Stimulated activated CD4-positive, alpha-beta T cell treated with anti-CD3 and anti-CD28 coated beads, Interleukin-4, amount 100 ng/mL, for 48 hours (primary cell): ENCODE results near the gene SLC6A18.

ENCODE experiments used
- DNase-seq, 2 donors: peaks; one replicate each; pipeline ENCODE4 v3.0.0-alpha.2; 2020; ENCODE audit warnings: low read depth in 2 of 2

The SLC6A18 gene

DNA sequence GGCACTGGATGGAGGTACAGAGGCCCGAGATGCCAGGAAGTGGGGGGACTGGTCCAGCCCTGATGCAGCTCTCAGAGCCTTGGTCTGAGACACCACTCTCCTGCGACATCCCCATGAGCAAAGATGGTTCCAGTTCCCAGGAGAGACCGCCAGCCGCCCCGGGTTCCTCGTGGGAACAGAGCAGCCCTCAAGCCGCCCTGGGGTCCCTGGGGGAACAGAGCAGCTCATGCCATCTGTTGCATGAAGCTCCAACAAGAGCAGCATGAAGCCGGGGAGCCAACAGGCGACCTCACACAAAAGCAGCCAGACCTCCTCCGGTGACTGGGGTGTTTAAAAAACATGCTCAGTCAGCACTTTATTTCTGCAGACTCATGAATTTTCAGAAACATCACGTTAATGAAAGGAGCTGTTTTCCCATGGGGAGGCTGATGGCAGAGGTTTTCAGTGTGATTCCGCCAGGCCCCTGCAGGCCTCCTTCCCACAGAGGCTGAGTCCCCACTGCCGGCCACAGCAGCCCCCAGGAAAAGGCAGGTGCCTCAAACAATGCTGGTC, 6.2 kb downstream of the SLC6A18 start:
- DNase-seq: no peak

DNA sequence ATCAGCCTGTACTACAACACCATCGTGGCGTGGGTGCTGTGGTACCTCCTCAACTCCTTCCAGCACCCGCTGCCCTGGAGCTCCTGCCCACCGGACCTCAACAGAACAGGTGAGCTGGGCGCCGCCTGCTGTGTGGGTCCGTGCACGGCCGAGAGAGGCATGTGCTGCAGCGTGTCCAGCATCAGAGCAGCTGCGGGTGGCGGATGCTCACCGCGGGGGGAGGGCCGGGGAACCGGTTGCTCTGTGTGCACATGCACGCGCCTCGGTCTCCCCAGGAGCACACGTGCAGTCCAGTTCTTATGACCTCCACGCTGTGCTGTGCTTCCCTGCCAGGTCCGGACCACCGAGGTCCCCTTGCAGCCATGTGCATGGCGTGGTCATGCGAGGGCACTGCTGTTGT, 7.6 kb downstream of the SLC6A18 start:
- DNase-seq: no peak

DNA sequence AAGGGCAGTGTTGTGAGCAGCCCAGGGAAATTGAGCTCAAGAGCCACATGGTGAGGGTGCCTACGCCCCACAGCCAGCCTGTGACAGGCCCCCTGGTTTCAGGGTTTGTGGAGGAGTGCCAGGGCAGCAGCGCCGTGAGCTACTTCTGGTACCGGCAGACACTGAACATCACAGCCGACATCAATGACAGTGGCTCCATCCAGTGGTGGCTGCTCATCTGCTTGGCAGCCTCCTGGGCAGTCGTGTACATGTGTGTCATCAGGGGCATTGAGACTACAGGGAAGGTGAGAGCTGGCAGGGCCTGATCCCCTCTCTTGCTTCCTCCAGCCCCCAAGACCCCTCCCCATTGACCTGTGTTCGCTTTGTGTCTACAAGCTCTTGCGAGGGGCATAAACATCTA, 10.2 kb downstream of the SLC6A18 start:
- DNase-seq: no peak

DNA sequence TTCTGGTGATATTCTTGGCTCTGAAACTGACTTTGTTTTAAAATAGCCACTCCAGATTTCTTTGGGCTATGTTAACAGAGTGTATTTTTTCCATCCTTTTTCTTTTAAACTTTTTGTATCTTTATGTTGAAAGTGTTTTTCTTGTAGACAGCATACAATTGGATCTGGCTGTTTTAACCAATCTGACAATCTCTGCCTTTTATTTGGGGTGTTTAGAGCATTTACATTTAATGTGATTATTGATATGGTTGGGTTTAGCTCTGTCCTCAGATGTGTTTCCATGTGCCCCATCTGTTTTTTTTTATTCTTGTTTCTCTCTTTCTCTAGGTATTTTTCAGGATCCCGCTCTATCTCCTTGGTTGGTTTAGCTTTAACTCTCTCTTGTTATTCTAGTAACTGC, 10.7 kb downstream of the SLC6A18 start:
- no peak for DNase-seq

DNA sequence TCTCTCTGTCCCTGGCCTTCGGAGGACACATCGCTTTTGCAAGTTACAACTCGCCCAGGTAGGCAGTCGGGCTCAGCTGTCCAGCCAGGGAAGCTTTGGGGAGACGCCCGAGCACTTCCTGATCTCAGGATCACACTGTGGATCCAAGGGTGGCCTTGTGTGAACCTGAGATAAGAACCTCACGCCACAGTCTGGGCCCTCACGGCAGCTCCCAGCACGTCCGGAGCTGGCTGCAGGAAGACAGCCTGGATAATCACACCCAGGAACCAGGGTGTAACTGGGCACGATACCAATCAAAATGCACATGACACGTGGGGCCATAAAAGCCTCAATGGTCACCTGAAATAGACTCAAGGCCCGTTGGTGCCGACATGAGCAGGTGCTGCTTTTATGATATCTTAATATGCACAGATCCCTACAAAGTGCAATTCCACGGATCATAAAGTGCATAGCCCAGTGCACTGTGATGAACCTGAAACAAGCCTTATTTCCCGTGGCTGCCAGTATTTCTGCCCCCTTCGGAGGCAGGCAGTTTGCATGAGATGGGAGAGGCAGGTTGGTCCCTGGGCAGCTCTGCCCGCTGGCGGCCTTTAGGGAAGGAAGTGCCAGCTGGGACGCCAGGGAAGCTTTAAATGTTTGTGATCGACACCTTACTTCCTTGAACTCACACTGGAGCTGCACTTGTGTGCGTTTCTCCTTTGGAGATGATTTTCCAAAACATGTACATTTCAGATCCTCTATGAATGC, 14.5 kb downstream of the SLC6A18 start:
- DNase-seq: no peak

DNA sequence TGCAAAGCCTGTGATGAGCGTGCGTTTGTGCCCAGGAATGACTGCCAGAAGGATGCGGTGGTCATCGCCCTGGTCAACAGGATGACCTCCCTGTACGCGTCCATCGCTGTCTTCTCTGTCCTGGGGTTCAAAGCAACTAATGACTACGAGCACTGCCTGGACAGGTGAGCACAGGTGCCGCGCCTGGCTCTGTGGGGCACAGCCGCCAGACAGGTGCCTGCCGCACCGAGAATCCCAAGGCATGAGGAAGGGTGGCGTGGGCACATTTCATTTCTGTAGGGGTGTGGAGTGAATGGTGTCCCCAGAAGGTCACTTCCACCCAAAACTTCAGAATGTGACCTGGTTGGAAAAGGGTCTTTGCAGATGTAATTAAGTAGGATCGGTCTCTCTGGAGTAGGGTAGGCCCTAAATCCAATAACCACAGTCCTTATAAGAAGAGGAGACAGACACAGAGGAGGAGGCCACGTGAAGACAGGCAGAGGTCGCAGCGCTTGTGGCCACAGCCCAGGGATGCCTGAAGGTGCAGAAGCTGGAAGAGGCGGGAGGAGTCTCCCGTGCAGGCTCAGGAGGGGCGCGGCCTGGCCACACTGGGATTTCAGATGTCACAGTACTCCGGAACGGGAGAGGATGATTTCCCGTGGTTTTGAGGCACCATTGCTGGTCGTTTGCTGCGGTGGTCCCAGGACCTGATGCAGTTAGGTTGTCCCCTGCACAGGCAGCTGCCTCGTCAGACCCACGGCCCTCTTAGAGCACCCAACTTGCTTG, 15.5 kb downstream of the SLC6A18 start:
- no peak for DNase-seq

DNA sequence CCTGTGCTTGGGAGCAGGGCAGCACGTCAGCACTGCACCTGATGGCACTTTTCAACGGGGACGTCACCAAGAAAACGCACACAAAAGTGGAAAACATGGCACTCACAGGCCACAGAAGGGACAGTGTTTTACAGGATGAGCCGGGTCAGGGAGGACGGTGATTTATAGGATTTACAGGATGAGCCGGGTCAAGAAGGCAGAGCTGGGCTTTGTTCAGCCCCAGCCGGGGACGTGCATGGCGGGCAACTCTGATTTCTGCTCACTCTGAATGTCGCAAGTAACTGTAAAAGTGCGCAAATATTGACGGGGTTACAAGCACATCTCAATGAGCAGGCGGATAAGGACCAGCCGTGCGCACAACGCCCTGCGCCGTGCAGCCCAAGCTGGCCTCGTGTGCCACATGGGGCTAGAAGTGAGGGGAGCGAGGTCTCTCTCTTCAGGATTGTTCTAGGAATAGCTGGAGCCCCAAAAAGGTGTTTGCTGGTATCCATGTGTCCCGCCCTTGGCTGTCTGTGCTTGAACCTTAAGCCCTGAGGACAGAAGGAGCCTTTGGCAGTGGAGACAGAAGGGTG, 16.4 kb downstream of the SLC6A18 start:
- no peak for DNase-seq

DNA sequence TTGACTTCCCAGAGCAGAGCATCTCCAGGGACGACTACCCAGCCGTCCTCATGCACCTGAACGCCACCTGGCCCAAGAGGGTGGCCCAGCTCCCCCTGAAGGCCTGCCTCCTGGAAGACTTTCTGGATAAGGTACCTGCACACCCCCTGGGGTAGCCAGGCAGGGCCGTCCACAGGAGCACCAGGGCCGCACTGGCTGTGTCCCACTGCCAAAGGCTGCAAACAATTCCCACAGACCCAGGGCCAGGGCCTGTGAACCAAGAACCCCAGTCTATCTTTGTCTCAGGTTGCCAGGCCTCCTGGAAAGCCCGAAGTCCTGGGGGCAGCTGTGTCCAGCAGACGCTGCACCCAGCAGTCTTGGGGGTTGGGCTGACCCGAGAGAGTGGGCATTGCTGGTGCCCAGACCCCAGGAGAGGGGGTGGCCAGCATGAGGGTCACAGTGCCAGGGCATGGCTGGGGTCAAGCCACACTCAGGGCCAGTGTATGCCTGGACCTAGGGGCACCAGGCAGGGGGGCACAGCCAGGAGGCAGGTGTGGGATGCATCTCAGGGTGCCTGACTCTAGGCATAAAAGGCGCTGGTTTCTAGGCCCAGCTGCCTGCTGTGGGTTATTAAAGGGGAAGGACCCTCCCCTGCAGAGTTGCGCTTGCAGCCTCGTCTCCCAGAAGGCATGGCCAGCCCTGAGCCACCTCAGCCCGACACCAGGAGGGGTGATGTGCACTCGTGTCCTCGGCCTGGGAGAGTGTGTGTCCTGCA, 17.7 kb downstream of the SLC6A18 start:
- DNase-seq: no peak

DNA sequence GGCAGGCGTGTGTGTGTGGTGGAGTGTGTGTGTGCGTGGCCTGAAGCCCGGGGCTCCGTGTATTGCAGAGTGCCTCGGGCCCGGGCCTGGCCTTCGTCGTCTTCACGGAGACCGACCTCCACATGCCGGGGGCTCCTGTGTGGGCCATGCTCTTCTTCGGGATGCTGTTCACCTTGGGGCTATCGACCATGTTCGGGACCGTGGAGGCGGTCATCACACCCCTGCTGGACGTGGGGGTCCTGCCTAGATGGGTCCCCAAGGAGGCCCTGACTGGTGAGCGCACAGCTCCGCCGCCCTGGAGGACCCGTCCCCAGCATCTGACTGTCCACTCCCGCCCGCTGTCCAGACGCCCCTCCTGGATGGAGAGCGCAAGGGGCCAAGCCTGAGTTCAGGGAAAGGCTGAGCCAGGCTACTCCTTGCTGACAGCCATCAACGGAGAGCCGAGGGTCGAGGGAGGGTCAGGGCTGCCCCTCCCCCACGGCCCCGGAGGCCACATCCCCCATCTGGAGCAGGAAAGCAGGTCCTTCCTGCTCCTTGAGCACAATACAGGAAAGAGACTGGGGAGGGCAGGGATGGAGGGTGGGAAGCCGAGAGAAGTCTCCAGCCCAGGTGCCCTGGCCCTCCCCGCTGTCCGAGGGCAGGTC, 18.4 kb downstream of the SLC6A18 start:
- DNase-seq: no peak

DNA sequence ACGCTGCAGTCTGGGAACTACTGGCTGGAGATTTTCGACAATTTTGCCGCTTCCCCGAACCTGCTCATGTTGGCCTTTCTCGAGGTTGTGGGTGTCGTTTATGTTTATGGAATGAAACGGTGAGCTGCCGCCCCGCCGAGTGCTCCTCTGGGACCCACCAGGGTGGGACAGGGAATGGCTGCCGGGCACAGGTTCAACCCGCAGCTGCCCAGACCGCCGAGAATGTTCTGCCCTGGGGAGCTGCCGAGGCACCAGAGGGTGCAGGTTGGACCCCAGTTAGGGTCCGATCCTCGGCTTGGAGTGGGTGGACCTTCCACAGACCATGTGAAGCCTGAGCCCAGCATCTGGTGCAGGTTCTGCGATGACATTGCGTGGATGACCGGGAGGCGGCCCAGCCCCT, 19.1 kb downstream of the SLC6A18 start:
- no peak for DNase-seq

DNA sequence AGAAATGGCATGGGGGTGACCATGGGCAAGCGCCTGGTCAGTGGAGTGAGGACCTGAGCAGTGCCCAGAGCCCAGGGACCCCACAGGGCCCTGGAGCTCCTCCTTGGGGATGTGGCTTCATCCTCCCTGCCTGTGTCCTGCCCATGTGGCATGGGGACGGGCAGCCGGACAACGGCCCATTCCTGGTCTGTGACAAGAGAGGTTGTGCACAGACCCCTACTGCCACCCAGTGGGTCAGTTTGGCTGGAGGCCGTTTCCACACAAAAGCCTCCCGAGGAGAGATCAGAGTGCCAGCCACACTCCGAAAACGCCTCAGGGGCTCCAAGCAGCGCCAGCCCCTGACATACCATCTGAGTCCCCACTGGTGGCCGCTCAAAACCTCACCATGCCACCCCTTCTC, 19.8 kb downstream of the SLC6A18 start:
- DNase-seq: no peak

DNA sequence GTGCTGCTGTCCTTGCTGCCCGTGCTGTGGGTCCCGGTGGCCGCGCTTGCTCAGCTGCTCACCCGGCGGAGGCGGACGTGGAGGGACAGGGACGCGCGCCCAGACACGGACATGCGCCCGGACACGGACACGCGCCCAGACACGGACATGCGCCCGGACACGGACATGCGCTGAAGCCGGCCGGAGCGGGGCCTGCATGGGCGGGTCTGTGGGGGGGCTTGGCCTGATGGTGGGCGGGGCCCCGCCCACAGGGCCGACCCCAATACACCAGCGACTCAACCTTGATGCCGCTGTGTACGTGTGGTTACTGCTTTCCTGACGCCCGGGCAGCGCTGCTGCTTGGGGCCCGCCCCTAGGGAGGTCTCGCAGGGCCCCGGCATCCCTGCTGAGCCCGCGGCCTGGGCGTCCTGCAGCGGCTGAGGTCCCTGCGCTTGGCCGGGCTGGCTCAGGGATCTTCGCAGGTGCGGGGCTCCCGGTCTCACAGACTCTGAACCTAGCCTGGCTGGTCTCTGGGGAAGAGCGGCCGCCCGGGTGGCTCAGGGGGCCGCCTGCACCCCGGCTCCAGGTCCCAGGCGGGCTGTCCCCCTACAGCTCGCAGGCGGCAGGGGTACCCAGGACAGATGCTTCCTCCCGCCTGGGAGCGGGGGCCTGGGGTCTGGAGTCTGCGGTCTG, 20.9 kb downstream of the SLC6A18 start:
- DNase-seq: no peak

DNA sequence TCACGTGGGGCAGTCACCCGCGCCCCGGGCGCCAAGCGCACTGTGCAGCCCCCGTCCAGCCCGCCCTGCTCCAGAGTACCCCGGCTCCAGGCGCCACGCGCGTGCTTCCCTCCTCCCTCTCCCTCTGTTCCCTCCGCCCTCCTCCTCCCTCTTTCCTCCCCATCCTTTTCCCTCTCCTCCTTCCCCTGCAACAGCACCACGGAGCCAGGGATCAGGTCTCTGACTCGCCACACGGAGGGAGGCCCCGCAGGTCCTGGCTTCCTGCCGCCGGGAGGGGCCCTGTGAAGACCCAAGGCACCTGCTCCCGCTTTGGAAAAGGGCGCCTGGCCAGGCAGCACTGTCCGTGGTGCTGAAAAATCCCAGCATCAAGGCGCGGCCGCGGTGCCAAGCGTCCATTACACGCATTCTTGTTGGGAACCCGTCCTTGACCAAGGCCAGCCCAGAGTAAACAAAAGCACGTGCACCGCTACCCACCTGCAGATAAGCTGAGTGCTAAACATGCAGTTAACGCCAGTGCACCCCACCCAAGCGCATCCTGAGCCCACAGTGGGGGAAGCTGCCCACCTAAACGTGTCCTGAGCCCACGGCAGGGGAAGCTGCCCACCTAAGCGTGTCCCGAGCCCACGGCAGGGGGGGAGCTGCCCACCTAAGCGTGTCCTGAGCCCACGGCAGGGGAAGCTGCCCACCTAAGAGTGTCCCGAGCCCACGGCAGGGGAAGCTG, 21.7 kb downstream of the SLC6A18 start:
- DNase-seq: peak in 1 of 2 donors; percentile 12

DNA sequence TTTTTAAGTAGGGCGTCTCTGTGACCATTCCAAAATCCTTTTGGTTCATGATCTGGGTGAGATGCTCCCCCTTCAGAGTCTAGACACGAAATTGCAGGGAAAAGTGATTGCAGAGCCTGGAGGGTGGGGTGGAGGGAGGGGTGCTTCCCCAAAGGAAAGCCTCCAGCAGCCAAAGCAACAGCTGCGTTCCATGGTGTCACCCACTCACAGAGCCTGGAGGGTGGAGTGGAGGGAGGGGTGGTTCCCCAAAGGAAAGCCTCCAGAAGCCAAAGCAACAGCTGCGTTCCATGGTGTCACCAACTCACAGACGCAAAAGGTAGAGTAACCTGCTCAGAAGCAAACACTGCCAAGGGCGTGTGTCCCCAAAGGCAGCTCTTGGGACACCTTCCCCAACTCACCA, 22.6 kb downstream of the SLC6A18 start:
- DNase-seq: no peak

DNA sequence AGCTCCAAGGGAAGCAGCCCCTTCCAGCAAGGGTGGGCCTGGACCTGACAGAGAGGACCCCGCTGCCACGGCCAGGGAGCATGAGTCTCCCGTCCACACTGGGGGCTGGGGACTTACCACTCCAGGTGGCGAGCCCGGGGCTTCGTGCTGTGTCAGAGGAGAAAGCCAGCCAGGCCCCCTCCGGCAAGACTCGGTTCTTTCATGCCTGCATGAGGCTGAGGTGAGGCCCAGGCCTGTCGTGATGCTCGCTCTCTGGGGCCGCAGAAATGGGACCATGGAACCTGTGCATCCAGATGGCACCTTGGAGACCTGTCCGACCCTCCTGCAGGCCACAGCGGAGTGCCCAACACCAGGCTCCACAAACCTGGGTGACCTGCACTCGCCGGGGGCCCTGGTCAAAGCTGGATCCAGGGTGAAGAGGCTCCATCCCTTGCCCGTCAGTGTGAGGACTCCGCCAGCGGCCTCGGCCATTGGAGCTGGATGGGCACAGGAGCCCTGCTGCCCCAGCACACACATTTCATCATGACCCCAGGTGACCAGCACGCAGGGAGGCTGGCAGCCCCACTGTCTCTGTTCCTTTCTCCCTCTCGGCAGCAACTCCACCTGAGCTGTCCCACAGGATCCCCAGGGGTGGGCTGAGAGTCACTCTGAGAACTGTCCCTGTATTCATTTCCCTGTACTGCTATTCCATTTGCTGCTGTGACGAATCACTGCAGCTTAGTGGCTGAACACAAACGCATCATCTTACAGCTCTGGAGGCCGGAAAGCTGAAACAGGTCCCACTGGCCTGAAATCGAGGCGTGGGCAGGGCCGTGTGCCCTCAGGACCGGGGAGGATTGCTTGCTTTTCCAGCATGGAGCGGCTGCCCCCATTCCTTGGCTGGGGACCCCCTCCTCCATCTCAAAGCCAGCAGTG, 24.4 kb downstream of the SLC6A18 start:
- DNase-seq: no peak

DNA sequence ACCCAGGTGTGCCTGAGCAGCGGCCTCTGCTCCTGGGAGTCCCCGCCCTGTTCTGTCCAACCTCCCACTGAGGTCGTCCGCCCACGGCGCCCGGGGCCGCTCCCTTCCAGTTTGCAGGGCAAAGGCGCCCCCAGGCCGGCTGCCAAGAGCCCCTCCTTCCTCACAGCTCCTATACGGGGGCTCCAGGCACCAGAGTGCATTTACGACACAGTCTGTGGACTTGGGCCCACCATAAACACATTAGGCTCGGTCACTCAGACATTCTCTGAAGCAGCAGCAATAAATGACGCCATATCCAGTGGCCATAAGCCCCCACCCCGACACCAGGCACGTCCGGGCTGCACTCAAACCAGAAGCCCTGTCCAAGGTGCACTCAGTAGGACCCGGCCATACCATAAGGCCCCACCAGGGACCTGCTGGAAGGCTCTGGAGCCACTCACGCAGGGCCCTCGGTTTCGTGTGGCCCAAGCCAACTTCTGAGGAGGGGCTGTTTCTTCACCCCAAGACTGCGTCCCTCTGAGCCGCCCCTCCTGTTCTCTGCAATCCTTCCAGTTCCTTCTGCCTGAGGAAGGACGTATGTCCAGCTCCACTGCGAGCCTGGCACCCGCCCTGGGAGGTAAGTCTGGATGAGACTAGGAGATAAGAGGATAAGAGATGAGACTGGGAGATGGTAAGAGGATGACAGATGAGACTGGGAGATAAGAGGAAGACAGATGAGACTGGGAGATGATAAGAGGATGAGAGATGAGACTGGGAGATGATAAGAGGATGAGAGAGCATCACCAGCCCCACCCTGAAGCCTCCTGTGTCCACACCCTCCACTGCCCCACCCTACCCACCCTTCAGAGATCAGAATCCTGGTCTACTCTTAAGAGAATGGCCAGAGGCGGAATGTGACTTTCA, 26.7 kb downstream of the SLC6A18 start:
- no peak for DNase-seq

DNA sequence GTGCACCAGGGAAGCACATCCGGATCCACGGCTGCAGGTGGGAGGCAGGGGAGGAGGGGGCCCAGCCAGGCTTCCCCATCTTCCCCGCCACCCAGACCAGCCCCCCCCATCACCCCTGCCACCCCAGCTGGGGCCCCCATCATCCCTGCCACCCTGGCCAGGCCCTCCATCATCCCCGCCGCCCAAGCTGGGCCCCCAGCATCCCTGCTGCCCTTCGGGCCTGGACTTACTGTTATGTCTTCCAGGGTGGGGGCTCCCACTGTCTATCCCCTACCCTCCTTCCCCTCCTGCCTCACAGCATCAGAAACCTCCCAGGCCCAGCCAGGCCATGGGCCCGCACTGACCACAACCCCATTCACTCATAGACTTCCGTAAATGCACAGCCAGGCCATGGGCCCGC, 27.5 kb downstream of the SLC6A18 start:
- DNase-seq: no peak

DNA sequence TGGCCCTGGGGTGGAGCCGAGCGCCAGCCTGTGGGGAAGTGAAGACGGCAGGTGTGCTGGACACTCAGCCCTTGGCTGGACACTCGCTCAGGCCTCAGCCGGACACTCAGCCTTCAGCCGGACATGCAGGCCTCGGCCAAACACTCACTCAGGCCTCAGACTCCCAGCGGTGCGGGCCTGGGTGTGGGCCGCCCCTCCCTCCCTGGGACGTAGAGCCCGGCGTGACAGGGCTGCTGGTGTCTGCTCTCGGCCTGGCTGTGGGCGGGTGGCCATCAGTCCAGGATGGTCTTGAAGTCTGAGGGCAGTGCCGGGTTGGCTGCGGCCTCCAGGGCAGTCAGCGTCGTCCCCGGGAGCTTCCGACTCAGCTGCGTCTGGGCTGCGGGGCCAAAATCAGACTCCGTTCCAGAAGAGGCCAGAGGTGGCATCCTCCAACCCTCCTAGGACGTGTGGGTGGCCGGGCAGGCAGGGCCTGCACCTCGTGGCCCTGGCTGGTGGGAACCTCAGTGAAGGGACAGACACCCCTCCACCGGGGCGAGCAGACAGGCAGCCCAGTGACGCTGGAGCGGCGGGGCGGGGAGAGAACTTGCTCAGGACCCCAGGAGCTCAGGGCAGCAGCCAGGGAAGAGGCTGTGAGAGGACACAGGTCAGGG, 28.4 kb downstream of the SLC6A18 start:
- DNase-seq: no peak
